K562 (cell line): ENCODE measurements around the gene CRACR2B. TPM values are rescaled to one million over a fixed set of nuclear protein-coding genes. Genes with fewer than 3 reads are reported as not detected.

ENCODE experiments used
- BCL6 ChIP-seq: fragments of 250-450 bp; sonication (Bioruptor Pico); IDR thresholded peaks from 2 replicates; pipeline ENCODE4 v1.4.0; 2020
- CAMTA2 ChIP-seq: fragments of 250-450 bp; sonication (Bioruptor Pico); conservative IDR thresholded peaks from 2 replicates; pipeline ENCODE4 v1.5.1; 2022
- CCAR2 ChIP-seq: fragments of 200-400 bp; formaldehyde crosslinking; IDR thresholded peaks from 2 replicates; pipeline ENCODE4 v1.6.1; 2017; ENCODE audit warnings: mild to moderate bottlenecking, low read depth, low read length
- ETV1 ChIP-seq: fragments of 450-650 bp; conservative IDR thresholded peaks from 2 replicates; pipeline ENCODE4 v1.6.1; 2016; ENCODE audit warnings: missing genetic modification characterization, control low read depth, low read depth, missing compliant biosample characterization
- FIP1L1 ChIP-seq: fragments of 200-400 bp; formaldehyde crosslinking; IDR thresholded peaks from 2 replicates; pipeline ENCODE4 v1.6.1; 2018; ENCODE audit warnings: mild to moderate bottlenecking, low read depth, low read length; ENCODE audit not compliant: poor library complexity, severe bottlenecking
- MED1 ChIP-seq: sonication (generic); formaldehyde crosslinking; IDR thresholded peaks from 2 replicates; pipeline ENCODE4 v1.8.1; 2023; ENCODE audit warnings: missing genetic modification reagents, borderline replicate concordance
- NEUROD1 ChIP-seq: fragments of 150-350 bp; IDR thresholded peaks from 2 replicates; pipeline ENCODE4 v1.6.1; 2014; ENCODE audit warnings: borderline replicate concordance, low read length, low read depth; ENCODE audit not compliant: partially characterized antibody
- NFXL1 ChIP-seq: fragments of 450-650 bp; formaldehyde crosslinking; IDR thresholded peaks from 2 replicates; pipeline ENCODE4 v1.4.0; 2021; ENCODE audit warnings: mild to moderate bottlenecking
- POLR3A ChIP-seq: IDR thresholded peaks from 2 replicates; pipeline ENCODE4 v1.6.1; 2011; ENCODE audit warnings: borderline replicate concordance, mild to moderate bottlenecking, moderate library complexity; ENCODE audit not compliant: insufficient read length, insufficient read depth; ENCODE audit errors: extremely low read depth
- SAFB ChIP-seq: fragments of 200-400 bp; formaldehyde crosslinking; IDR thresholded peaks from 2 replicates; pipeline ENCODE4 v1.6.1; 2017; ENCODE audit warnings: low read depth, low read length, borderline replicate concordance
- SLC30A9 ChIP-seq: fragments of 250-450 bp; sonication (Bioruptor Pico); IDR thresholded peaks from 2 replicates; pipeline ENCODE4 v1.8.0; 2022; ENCODE audit warnings: mild to moderate bottlenecking, moderate library complexity
- SMAD2 ChIP-seq: fragments of 150-350 bp; IDR thresholded peaks from 2 replicates; pipeline ENCODE4 v1.6.1; 2014; ENCODE audit warnings: low read depth, mild to moderate bottlenecking, low read length
- SNIP1 ChIP-seq: fragments of 450-650 bp; IDR thresholded peaks from 2 replicates; pipeline ENCODE4 v1.7.1; 2017; ENCODE audit warnings: low read depth, mild to moderate bottlenecking
- TSC22D4 ChIP-seq: fragments of 450-650 bp; IDR thresholded peaks from 2 replicates; pipeline ENCODE4 v1.6.1; 2016; ENCODE audit warnings: missing genetic modification characterization, missing biosample characterization, control low read depth
- ZFP36 ChIP-seq: fragments of 150-350 bp; IDR thresholded peaks from 2 replicates; pipeline ENCODE4 v1.6.1; 2018; ENCODE audit warnings: low read length, low read depth; ENCODE audit not compliant: partially characterized antibody
- ZNF316 ChIP-seq: fragments of 450-650 bp; IDR thresholded peaks from 2 replicates; pipeline ENCODE4 v1.6.1; 2016
- ZNF324 ChIP-seq: fragments of 250-450 bp; sonication (Bioruptor Pico); IDR thresholded peaks from 2 replicates; pipeline ENCODE4 v1.4.0; 2020; ENCODE audit warnings: mild to moderate bottlenecking
- ZNF444 ChIP-seq: fragments of 250-450 bp; sonication (Bioruptor Pico); IDR thresholded peaks from 2 replicates; pipeline ENCODE4 v1.4.0; 2020; ENCODE audit warnings: mild to moderate bottlenecking, moderate library complexity
- ZNF57 ChIP-seq: fragments of 450-650 bp; formaldehyde crosslinking; IDR thresholded peaks from 2 replicates; pipeline ENCODE4 v1.4.0; 2020; ENCODE audit warnings: mild to moderate bottlenecking, moderate library complexity
- ZNF75A ChIP-seq: fragments of 450-650 bp; formaldehyde crosslinking; IDR thresholded peaks from 2 replicates; pipeline ENCODE4 v1.4.0; 2020; ENCODE audit warnings: mild to moderate bottlenecking
- ZNF77 ChIP-seq: fragments of 250-450 bp; sonication (Bioruptor Pico); IDR thresholded peaks from 2 replicates; pipeline ENCODE4 v1.5.0; 2020
- ZNF79 ChIP-seq: fragments of 250-450 bp; sonication (Bioruptor Pico); IDR thresholded peaks from 2 replicates; pipeline ENCODE4 v1.4.0; 2020; ENCODE audit warnings: low read depth, mild to moderate bottlenecking, moderate library complexity
- polyA plus RNA-seq, 8 experiments: library from polyadenylated mRNA; depleted of rRNA in 4 of 8; stranded (reverse) in 5 of 8; unstranded in 3 of 8; fragments of >200 nt; fragmentation: Nextera tagmentation in 2 of 8; fragmentation: Illumina TruSeq in 1 of 8; extraction: Ambion mirVana in 2 of 8; extraction: Trizol in 1 of 8; gene quantifications; 2 replicates each; pipeline versions ENCODE4 v1.2.1 to v1.2.3, GENCODE V29; 2011 to 2014; ENCODE audit warnings: inconsistent platforms in 1 of 8, missing spikeins in 1 of 8
- total RNA-seq, 7 experiments: library from RNA; depleted of rRNA in 6 of 7; stranded (reverse); fragments of >200 nt in 6 of 7; fragmentation: Illumina TruSeq in 2 of 7; extraction: Trizol in 2 of 7; gene quantifications; 2 replicates each; pipeline versions ENCODE4 v1.2.1 to v1.2.3, GENCODE V29; 2011 to 2021; ENCODE audit warnings: low replicate concordance in 1 of 7
- TF ChIP-seq, protein P1 (sequence below), 3 experiments: fragments of 200-800 bp in 1 of 3; fragments of 250-450 bp in 1 of 3; fragments of 450-650 bp in 1 of 3; sonication (Bioruptor Pico) in 1 of 3; sonication (Bioruptor generic) in 1 of 3; formaldehyde crosslinking in 1 of 3; IDR thresholded peaks; 2 replicates each; pipeline versions ENCODE4 v1.6.1 to v1.8.0; 2016 to 2022; ENCODE audit warnings: mild to moderate bottlenecking in 2 of 3, missing genetic modification characterization in 2 of 3, missing compliant biosample characterization in 1 of 3, moderate library complexity in 1 of 3
- TF ChIP-seq, protein P2 (sequence below): fragments of 250-450 bp; sonication (Bioruptor Pico); IDR thresholded peaks from 2 replicates; pipeline ENCODE4 v1.5.0; 2020; ENCODE audit warnings: mild to moderate bottlenecking
- TF ChIP-seq, protein P3 (sequence below): fragments of 450-650 bp; IDR thresholded peaks from 2 replicates; pipeline ENCODE4 v1.6.1; 2016; ENCODE audit warnings: low read depth, mild to moderate bottlenecking, moderate library complexity

Gene CRACR2B
- total and polyA plus RNA-seq, 9 of the 15 experiments (the other 6 are each of a cell fraction or from before 2014, with no cell fraction given) = 0.10 to 51.0 (median 6.0) TPM

DNA sequence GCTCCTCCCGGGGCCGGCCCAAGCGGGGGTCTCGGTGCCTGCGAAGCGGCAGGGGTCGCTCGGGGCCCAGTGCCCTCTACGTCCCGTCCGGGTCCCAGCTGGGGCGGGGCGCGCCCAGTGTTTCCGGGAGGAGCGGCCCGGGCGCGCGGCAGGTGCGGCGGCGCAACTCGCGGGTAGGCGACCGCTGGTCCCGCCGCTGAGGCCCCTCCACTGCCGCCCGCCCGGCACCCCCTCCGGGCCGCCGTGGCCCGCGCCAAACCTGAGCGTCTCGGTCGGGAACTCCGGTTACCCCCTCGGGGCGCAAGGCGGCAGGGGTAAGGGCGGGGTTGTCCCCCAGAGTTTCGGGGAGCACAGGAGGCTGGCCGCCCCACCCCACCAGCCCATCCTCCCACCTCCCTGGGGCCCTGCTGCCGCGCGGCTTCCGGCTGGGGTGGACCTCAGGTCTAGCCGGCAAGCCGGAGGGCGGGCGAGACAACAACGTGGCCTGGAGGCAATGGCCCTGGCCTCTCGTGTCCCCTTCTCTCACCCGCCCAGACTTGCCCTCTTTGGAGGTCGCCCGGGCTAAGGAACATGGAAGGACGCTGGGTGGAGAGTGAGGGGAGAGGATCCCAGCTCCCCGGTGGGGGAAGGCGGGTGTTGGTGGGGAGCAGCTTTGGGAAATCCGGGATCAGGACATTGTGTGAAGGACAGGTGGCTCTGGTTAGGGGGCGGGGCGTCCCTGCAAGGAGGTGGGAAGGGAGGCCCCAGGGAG, 398 bp upstream of the CRACR2B start (continued):
- TF ChIP-seq FIP1L1 (peak; percentile 12), ZNF316 (no peak), SLC30A9 (no peak), ZNF75A (CRISPR knock-in tag) (no peak), ZNF79 (CRISPR knock-in tag) (no peak), CAMTA2 (no peak), SNIP1 (no peak), ZNF57 (CRISPR knock-in tag) (no peak), SAFB (no peak), POLR3A (no peak), ZNF77 (CRISPR knock-in tag) (no peak), NEUROD1 (peak; percentile 41), MED1 (CRISPR knock-in tag) (no peak), TSC22D4 (tag) (no peak), BCL6 (CRISPR knock-in tag) (no peak), ZNF444 (CRISPR knock-in tag) (no peak), NFXL1 (CRISPR knock-in tag) (no peak), CCAR2 (no peak), ETV1 (tag) (peak; percentile 85), ZNF324 (CRISPR knock-in tag) (no peak), SMAD2 (no peak), ZFP36 (no peak)
- TF ChIP-seq, protein P1, sequence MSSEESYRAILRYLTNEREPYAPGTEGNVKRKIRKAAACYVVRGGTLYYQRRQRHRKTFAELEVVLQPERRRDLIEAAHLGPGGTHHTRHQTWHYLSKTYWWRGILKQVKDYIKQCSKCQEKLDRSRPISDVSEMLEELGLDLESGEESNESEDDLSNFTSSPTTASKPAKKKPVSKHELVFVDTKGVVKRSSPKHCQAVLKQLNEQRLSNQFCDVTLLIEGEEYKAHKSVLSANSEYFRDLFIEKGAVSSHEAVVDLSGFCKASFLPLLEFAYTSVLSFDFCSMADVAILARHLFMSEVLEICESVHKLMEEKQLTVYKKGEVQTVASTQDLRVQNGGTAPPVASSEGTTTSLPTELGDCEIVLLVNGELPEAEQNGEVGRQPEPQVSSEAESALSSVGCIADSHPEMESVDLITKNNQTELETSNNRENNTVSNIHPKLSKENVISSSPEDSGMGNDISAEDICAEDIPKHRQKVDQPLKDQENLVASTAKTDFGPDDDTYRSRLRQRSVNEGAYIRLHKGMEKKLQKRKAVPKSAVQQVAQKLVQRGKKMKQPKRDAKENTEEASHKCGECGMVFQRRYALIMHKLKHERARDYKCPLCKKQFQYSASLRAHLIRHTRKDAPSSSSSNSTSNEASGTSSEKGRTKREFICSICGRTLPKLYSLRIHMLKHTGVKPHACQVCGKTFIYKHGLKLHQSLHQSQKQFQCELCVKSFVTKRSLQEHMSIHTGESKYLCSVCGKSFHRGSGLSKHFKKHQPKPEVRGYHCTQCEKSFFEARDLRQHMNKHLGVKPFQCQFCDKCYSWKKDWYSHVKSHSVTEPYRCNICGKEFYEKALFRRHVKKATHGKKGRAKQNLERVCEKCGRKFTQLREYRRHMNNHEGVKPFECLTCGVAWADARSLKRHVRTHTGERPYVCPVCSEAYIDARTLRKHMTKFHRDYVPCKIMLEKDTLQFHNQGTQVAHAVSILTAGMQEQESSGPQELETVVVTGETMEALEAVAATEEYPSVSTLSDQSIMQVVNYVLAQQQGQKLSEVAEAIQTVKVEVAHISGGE (CRISPR knock-in tag; IDR thresholded peaks at IDR 0.05) = peak in 2 of 3 experiments; percentile 34 to 83; a peak in 2 of 6 replicates
- TF ChIP-seq, protein P2, sequence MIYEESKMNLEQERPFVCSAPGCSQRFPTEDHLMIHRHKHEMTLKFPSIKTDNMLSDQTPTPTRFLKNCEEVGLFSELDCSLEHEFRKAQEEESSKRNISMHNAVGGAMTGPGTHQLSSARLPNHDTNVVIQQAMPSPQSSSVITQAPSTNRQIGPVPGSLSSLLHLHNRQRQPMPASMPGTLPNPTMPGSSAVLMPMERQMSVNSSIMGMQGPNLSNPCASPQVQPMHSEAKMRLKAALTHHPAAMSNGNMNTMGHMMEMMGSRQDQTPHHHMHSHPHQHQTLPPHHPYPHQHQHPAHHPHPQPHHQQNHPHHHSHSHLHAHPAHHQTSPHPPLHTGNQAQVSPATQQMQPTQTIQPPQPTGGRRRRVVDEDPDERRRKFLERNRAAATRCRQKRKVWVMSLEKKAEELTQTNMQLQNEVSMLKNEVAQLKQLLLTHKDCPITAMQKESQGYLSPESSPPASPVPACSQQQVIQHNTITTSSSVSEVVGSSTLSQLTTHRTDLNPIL (CRISPR knock-in tag) = no peak
- TF ChIP-seq, protein P3, sequence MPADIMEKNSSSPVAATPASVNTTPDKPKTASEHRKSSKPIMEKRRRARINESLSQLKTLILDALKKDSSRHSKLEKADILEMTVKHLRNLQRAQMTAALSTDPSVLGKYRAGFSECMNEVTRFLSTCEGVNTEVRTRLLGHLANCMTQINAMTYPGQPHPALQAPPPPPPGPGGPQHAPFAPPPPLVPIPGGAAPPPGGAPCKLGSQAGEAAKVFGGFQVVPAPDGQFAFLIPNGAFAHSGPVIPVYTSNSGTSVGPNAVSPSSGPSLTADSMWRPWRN = no peak
